IMR-90 (cell line): ENCODE results near the gene SLC35F1.

ENCODE experiments used
- BHLHE40 ChIP-seq: fragments of 150-350 bp; IDR thresholded peaks from 2 replicates; pipeline ENCODE4 v1.6.1; 2016; ENCODE audit warnings: mild to moderate bottlenecking, low read depth, low read length
- CTCF ChIP-seq: conservative IDR thresholded peaks from 2 replicates; pipeline ENCODE4 v1.5.1; 2012; ENCODE audit warnings: mild to moderate bottlenecking, low read depth, low read length, improper control_type of control experiment
- FOS ChIP-seq: fragments of 150-350 bp; IDR thresholded peaks from 2 replicates; pipeline ENCODE4 v1.6.1; 2016; ENCODE audit warnings: low read depth, low read length
- POLR2A ChIP-seq: IDR thresholded peaks from 2 replicates; pipeline ENCODE4 v1.6.1; 2012; ENCODE audit warnings: mild to moderate bottlenecking, low read depth, low read length
- RCOR1 ChIP-seq: IDR thresholded peaks from 2 replicates; pipeline ENCODE4 v1.6.1; 2012; ENCODE audit warnings: mild to moderate bottlenecking, low read length, improper control_type of control experiment; ENCODE audit not compliant: insufficient replicate concordance

- TF ChIP-seq POLR2A = no peak
- no peak for TF ChIP-seq CTCF
- TF ChIP-seq BHLHE40 = no peak
- TF ChIP-seq FOS = no peak
- no peak for TF ChIP-seq RCOR1
These were observed 154.6 kb downstream of the SLC35F1 start for GRCh38 chr6:118061666-118062065.
